ENCODE data around the gene ZHX3. TPM values are rescaled to one million over a fixed set of nuclear protein-coding genes. Genes with fewer than 3 reads are reported as not detected.

ZHX3 gene
- total RNA-seq, 2 donors from 2014 or later, result 10.9 to 11.9 TPM

GRCh38 chr20:41171736-41172295 is 145.7 kb downstream of the ZHX3 start:
- WGBS, 2 donors, result 83 to 86% methylated on average over 3 of the region's 3 CpGs
- peaks cover 0 to 2% of the 10 kb centered on the region in 2 donors for H3K36me3 ChIP-seq (replicated peaks in 1 of 2; ENCODE audit: insufficient read depth in 1 of 2, low read depth in 2 of 2)
- DNase-seq (peak in 2 of 4 donors; percentile 2 to 9), ATAC-seq (no peak)
- intact Hi-C loops (cut with DNase I), result no loop called here
- TF ChIP-seq POLR2A (IDR thresholded peaks at IDR 0.05), result no peak
- no peak for TF ChIP-seq CTCF (IDR thresholded peaks at IDR 0.05)
- no peak overlapping the region for H3K4me3 ChIP-seq
- H3K27me3 ChIP-seq, result no peaks in the 10 kb centered on the region
- no peaks in the 10 kb centered on the region for H3K9me3 ChIP-seq
- H3K4me1 ChIP-seq, result peaks cover 7% of the 10 kb centered on the region
- H3K27ac ChIP-seq, result peak overlapping the region in 3 of 4 donors; percentile 2 to 34 (median 26)

- TF ChIP-seq POLR2A (IDR thresholded peaks at IDR 0.05) (no peak), CTCF (IDR thresholded peaks at IDR 0.05) (no peak)
- Histone ChIP-seq H3K36me3 (replicated peaks in 1 of 2; ENCODE audit: insufficient read depth in 1 of 2, low read depth in 2 of 2) (peaks cover 0 to 8% of the 10 kb centered on the region in 2 donors), H3K27ac (no peak overlapping the region), H3K9me3 (no peaks in the 10 kb centered on the region), H3K4me1 (peaks cover 7% of the 10 kb centered on the region), H3K27me3 (no peaks in the 10 kb centered on the region), H3K4me3 (no peak overlapping the region)
- DNase-seq (peak in 2 of 4 donors; percentile 2 to 7), ATAC-seq (no peak)
- intact Hi-C loops (cut with DNase I), result no loop called here
- 87 to 95% methylated on average over 6 of the region's 6 CpGs for WGBS, 2 donors
Measured at GRCh38 chr20:41170386-41171105, 147.0 kb downstream of the ZHX3 start.

GRCh38 chr20:41169791-41170351 is 147.7 kb downstream of the ZHX3 start:
- peaks cover under 1 to 13% of the 10 kb centered on the region in 2 donors for H3K36me3 ChIP-seq (replicated peaks in 1 of 2; ENCODE audit: insufficient read depth in 1 of 2, low read depth in 2 of 2)
- no peaks in the 10 kb centered on the region for H3K27me3 ChIP-seq
- no peak overlapping the region for H3K4me3 ChIP-seq
- no peak overlapping the region for H3K27ac ChIP-seq
- TF ChIP-seq POLR2A (IDR thresholded peaks at IDR 0.05), result no peak
- no peak for TF ChIP-seq CTCF (IDR thresholded peaks at IDR 0.05)
- WGBS, 2 donors, result 85 to 90% methylated on average over 9 to 14 of the region's 14 CpGs
- H3K4me1 ChIP-seq, result peaks cover 7% of the 10 kb centered on the region
- DNase-seq, result peak in 2 of 4 donors; percentile 6
- intact Hi-C loops (cut with DNase I), result no loop called here
- ATAC-seq, result no peak
- H3K9me3 ChIP-seq, result no peaks in the 10 kb centered on the region

GRCh38 chr20:41169162-41169690 is 148.3 kb downstream of the ZHX3 start:
- H3K4me1 ChIP-seq, result peaks cover 7% of the 10 kb centered on the region
- no peaks in the 10 kb centered on the region for H3K27me3 ChIP-seq
- WGBS, 2 donors, result 93 to 96% methylated on average over 9 of the region's 9 CpGs
- H3K9me3 ChIP-seq, result no peaks in the 10 kb centered on the region
- intact Hi-C loops (cut with DNase I), result no loop called here
- peaks cover 7 to 15% of the 10 kb centered on the region in 2 donors for H3K36me3 ChIP-seq (replicated peaks in 1 of 2; ENCODE audit: insufficient read depth in 1 of 2, low read depth in 2 of 2)
- TF ChIP-seq POLR2A (IDR thresholded peaks at IDR 0.05) (no peak), CTCF (IDR thresholded peaks at IDR 0.05) (no peak)
- no peak overlapping the region for H3K4me3 ChIP-seq
- no peak overlapping the region for H3K27ac ChIP-seq
- peak in 1 of 4 donors; percentile 7 for DNase-seq
- ATAC-seq, result no peak
